Lower lobe of right lung (tissue), 2 donors: ENCODE data around the gene TMEM229B. TPM values are rescaled to one million over a fixed set of nuclear protein-coding genes. Genes with fewer than 3 reads are reported as not detected.
A peak's percentile ranks its signal among the peaks of the same experiment; 100 is the strongest.

Experiments used
- ATAC-seq, 2 donors: fragments of 200-7000 bp; cut with Tn5 transposase; one replicate each; pipeline ENCODE4 v1.9.1; 2020 to 2022; ENCODE audit warnings: mild to moderate bottlenecking in 2 of 2, moderate library complexity in 2 of 2
- DNase-seq: peaks from one replicate; pipeline ENCODE4 v3.0.0-alpha.2; 2020
- H3K27ac ChIP-seq: fragments of 200-600 bp; one replicate; pipeline ENCODE4 v1.8.0; 2022
- H3K27me3 ChIP-seq: fragments of 200-600 bp; one replicate; pipeline ENCODE4 v1.8.0; 2022; ENCODE audit warnings: low read depth
- H3K36me3 ChIP-seq: fragments of 200-600 bp; one replicate; pipeline ENCODE4 v1.8.0; 2022; ENCODE audit warnings: mild to moderate bottlenecking
- H3K4me1 ChIP-seq: fragments of 200-600 bp; one replicate; pipeline ENCODE4 v1.8.0; 2022
- H3K4me3 ChIP-seq: fragments of 200-600 bp; one replicate; pipeline ENCODE4 v1.8.0; 2022; ENCODE audit warnings: mild to moderate bottlenecking
- H3K9me3 ChIP-seq: fragments of 200-600 bp; one replicate; pipeline ENCODE4 v1.8.0; 2022
- intact Hi-C: fragments of 100-400 bp; cut with DNase I; formaldehyde crosslinking; loops from one replicate; pipeline ENCODE4 v1.11.0; 2022
- total RNA-seq: library from RNA; stranded (reverse); fragmentation: NEBNext Ultra II Directional; extraction: Animal tissue kit (Norgen Biotek cat#: 25700); gene quantifications from one replicate; pipeline ENCODE4 v1.2.1, GENCODE V29; 2021
- TF ChIP-seq, protein P1 (sequence below): fragments of 200-600 bp; IDR thresholded peaks from one replicate; pipeline ENCODE4 v1.8.0; 2022; ENCODE audit warnings: antibody characterized with exemption, mild to moderate bottlenecking
- donor health status: DM: no; HTN: yes; CAD: no; lungs with severe emphysema.

The TMEM229B gene
- total RNA-seq, 1 donor from 2014 or later, result 6.4 TPM

DNA sequence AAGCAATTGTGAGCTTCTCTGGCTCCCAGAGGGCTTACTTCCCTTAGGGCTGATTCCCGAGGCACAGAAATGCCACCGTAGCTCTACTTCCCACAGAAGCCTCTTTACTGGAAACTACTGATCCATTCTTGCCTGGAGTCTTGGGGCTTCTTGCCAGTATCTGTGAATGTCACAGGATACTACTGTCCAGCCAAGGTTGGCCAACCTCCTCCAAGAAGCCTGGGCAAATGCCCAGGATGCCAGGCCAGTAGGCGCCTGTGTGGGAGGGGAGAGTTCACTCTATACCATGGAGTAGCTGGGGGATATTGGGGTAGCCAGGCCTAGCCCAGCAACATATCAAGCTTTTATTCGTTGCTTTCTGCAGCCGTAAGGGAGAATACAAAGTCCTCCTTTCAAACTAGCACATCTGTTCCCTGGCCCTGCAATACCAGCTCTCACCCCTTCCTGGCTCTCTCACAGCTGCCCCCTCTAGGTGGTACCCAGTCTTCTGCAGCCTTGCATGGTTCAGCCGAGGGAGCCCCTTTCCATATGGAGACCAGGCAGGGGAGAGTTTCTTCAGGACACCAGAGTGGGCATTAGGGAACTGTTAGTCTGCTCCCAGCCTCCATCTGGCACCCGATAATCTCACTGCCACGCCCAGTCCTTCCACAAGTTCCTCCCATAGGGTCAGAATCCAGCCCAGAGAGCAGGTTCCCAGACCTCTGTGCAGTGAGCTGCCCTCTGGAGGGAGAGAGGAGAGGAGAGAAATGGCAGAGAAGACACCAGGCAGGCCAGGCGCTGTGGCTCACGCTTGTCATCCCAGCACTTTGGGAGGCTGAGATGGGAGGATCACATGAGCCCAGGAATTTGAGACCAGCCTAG is 52.3 kb downstream of the TMEM229B start:
- Histone ChIP-seq H3K27ac (no peak overlapping the region), H3K4me3 (no peak overlapping the region), H3K4me1 (no peaks in the 10 kb centered on the region), H3K36me3 (no peaks in the 10 kb centered on the region), H3K27me3 (peaks cover 6% of the 10 kb centered on the region), H3K9me3 (no peaks in the 10 kb centered on the region)
- no peak for ATAC-seq
- TF ChIP-seq, protein P1, sequence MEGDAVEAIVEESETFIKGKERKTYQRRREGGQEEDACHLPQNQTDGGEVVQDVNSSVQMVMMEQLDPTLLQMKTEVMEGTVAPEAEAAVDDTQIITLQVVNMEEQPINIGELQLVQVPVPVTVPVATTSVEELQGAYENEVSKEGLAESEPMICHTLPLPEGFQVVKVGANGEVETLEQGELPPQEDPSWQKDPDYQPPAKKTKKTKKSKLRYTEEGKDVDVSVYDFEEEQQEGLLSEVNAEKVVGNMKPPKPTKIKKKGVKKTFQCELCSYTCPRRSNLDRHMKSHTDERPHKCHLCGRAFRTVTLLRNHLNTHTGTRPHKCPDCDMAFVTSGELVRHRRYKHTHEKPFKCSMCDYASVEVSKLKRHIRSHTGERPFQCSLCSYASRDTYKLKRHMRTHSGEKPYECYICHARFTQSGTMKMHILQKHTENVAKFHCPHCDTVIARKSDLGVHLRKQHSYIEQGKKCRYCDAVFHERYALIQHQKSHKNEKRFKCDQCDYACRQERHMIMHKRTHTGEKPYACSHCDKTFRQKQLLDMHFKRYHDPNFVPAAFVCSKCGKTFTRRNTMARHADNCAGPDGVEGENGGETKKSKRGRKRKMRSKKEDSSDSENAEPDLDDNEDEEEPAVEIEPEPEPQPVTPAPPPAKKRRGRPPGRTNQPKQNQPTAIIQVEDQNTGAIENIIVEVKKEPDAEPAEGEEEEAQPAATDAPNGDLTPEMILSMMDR, result no peak
- intact Hi-C loops, result no loop called here
- no peak for DNase-seq

DNA sequence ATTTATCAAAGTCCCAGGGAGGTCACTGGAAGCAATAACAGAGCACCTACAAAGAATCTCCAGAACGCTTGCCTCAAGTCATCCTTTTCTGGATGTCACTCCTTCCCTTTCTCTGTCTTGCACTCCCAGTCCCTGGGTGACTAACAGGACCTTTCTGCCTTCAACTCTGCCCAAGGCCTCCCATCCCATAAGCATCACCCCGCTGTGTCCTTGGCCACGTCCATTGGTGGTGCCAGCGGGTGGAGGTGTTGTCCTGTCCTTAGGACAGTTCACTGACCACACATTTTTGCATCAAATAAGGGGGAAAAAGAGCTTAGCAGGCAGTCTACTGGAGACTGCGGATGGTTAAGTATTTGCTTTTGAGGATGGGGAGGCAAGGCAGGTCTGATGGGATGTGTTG is 52.9 kb downstream of the TMEM229B start:
- ATAC-seq, result no peak
- TF ChIP-seq, protein P1, result no peak
- intact Hi-C loops, result no loop called here
- no peaks in the 10 kb centered on the region for H3K9me3 ChIP-seq
- H3K4me3 ChIP-seq, result no peak overlapping the region
- no peak overlapping the region for H3K27ac ChIP-seq
- H3K27me3 ChIP-seq, result peaks cover 6% of the 10 kb centered on the region
- no peaks in the 10 kb centered on the region for H3K4me1 ChIP-seq
- no peak for DNase-seq
- H3K36me3 ChIP-seq, result no peaks in the 10 kb centered on the region

DNA sequence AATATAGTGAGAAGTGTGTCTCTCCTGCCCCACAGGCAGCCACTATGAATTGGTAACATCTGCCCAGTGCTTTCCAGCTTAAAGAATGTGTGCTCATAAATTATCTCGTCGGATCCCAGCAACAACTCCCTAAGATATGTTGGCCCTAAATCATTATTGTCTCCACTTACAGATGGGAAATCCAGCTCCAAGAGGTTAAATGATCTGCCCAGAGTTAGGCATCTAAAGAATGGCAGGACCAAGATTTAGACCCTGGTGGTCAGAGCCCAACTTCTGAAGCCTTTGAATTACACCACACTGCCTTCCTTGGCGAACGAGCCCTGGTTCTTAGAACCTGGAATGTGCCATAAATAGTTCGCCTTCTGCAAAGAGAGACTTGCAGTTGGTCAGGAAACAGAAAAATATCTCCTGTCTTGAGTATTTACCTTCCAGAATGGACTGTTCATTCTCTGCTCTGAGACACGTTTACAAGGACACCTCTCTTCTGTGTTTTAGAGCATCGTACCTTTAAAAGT is 56.4 kb downstream of the TMEM229B start:
- Histone ChIP-seq H3K4me3 (no peak overlapping the region), H3K9me3 (no peaks in the 10 kb centered on the region), H3K27ac (no peak overlapping the region), H3K27me3 (no peaks in the 10 kb centered on the region), H3K4me1 (no peaks in the 10 kb centered on the region), H3K36me3 (no peaks in the 10 kb centered on the region)
- intact Hi-C loops, result no loop called here
- TF ChIP-seq, protein P1, result no peak
- ATAC-seq, result no peak
- no peak for DNase-seq

DNA sequence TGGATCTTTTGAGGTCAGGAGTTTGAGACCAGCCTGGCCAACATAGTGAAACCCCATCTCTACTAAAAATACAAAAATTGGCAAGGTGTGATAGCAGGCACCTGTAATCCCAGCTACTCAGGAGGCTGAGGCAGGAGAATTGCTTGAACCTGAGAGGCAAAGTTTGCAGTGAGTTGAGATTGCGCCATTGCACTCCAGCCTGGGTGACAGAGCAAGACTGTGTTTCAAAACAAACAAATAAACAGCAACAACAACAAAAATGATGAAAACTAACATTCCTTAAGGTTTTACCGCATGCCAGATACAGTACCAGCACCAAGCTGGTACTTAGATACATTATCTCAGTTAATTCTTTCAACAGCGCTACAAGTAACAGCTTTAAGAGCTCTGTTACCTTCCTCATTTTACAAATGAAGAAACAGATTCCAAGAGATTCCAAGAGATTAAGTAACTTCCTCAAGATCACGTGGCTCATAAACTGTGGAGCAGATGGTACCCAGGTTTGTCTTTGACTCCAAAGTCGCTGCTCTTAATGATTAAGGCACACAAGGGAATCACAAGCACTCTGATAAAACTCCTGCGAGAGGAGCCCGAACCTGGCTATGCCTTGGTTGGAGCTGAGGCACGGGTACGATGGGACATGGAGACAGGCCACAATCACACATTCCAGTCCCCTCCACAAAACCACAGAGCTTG is 58.9 kb downstream of the TMEM229B start:
- ATAC-seq, result no peak
- no peaks in the 10 kb centered on the region for H3K36me3 ChIP-seq
- no peaks in the 10 kb centered on the region for H3K9me3 ChIP-seq
- DNase-seq, result no peak
- peaks cover 15% of the 10 kb centered on the region for H3K27me3 ChIP-seq
- intact Hi-C loops, result no loop called here
- H3K4me3 ChIP-seq, result no peak overlapping the region
- no peak overlapping the region for H3K27ac ChIP-seq
- TF ChIP-seq, protein P1, result no peak
- no peaks in the 10 kb centered on the region for H3K4me1 ChIP-seq

DNA sequence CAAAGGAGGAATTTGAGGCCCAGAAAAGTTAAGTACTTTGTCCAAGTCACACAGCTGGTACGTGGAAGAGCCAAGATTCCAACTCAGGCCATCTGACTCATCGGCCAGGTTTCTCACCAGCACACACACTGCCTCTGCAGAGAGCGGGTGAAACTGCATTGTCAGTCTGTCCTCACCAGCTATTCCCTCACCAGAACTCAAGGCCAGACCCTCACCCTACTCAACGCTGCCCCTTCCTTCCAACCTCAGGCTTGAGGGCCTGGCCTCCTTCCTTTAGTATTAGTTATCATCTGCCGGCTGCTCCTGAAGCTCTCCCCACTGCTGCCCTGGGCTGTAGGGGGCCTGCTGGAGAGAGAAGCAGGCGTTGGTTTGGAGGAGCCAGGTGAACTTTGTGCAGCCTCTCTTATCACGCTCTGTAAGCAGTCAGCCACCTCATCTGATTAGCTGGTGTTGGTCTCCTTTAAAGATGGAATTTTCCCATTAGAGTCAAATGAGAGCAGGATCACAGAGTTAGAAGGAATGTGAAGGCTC is 60.0 kb downstream of the TMEM229B start:
- ATAC-seq (peak; percentile 29 to 48), DNase-seq (no peak)
- intact Hi-C loops, result no loop called here
- Histone ChIP-seq H3K4me1 (no peaks in the 10 kb centered on the region), H3K9me3 (no peaks in the 10 kb centered on the region), H3K27ac (no peak overlapping the region), H3K4me3 (no peak overlapping the region), H3K27me3 (peaks cover 15% of the 10 kb centered on the region), H3K36me3 (no peaks in the 10 kb centered on the region)
- TF ChIP-seq, protein P1, result no peak
